ENCODE results near the gene DERL2.
A peak's percentile ranks its signal among the peaks of the same experiment; 100 is the strongest.

Gene DERL2

DNA sequence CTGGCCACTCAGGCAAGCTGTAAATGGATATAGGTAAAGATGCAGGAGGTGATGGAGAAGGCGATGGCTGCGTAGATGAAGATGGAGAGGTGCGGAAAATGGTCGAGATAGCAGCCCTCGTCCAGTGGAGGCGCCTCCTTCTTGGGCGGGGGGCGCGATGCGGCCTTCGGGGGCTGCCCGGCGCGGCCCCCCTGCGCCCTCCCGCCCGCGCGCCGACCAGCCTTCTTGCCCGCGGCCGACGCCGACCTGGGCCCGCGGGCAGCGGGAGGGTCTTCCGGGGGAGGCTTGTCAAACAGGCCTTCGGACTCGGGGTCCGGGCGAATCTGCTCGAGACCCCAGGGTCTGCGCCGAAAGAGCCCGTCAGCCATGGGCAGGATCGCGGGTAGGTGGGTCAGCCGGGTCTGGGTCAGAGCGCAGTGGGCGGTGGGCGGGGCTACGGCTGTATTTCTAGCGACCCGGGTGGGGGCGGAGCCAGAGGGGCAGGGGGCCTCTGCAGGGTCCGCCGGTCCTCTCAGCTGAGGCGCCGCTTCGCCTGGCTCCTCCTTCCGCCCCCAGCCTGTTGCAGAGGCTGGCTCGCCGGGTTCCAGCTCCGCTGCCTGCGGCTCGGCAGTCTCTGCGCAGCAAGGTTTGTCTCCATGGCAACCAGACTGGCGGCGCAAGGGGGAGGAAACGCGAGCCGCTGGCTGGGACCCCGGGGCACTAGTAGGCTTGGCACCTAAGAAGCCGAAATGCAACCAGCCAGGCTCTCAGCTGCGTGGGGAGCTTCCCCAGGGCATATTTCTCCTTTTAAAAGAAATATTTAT lies 14.8 kb upstream of the DERL2 start:
- peak; percentile 95 for DNase-seq

GRCh38 chr17:5500247-5500588 lies 14.2 kb upstream of the DERL2 start:
- no peak for DNase-seq

GRCh38 chr17:5499476-5500231 lies 13.7 kb upstream of the DERL2 start:
- DNase-seq: peak; percentile 54

DNA sequence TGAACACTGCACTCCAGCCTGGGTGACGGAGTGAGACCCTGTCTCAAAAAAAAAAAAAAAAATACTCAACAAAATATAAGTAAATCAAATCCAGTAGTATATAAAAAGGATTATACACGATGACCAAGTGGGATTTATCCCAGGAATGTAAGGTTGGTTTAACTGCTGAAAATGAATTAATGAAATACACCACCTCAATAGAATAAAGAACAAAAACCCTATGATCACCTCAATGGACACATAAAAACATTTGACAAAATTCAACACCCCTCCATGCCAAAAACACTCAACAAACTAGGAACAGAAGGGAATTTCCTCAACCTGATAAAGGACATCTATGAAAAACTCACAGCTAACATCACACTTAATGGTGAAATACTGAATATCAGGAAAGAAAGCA lies 7.0 kb upstream of the DERL2 start:
- no peak for DNase-seq

DNA sequence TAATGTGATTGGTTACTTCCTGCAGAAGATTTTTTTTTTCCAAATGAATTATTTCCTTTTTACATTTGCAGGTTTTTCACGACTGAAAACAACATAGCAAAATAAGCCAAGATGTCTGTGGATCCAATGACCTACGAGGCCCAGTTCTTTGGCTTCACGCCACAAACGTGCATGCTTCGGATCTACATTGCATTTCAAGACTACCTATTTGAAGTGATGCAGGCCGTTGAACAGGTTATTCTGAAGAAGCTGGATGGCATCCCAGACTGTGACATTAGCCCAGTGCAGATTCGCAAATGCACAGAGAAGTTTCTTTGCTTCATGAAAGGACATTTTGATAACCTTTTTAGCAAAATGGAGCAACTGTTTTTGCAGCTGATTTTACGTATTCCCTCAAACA lies 2.8 kb upstream of the DERL2 start:
- no peak for DNase-seq

DNA sequence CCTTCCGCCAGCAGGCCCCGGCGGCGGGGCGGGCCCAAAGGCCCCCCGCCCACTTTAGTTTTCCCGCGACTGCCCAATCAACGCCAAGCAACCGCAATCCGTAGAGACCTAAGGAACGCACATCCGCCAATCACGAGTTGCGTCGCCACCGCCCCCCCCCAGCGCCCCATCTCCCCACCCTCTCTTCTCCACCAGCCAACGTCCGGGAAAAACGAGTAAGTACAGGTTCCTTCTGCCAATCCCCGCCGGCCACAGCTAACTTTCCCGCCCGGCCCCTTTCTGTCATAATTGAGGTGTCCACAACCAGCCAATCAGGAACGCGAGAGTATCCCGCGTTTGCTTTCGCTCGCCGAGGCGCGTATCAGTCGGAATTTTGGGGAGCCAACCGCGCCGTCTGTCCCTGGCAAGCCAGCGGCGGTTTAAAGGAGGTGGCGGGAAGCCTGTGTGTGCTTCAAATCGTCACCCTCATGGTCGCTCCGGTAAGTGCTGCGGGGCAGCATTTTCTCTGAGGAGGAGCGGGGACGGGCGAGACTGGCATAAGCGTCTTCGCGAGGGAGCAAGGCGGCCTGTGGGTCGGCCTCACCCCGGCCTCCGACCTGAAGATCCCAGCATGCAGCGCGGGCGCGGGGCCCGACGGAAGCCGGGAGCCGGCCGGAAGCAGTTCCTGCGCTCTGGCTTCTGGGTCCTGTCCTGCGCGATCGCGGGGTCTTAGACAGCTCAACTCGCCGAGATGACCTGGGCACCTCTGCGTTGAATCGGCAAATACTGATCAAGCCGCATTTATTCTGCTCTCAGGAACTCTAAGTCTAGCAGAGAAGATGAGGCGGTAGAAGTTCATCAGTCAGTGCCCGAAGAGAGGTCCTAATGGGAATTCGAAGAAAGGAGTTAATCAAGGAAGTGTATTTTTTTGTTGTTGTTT lies 487 bp upstream of the DERL2 start, which contains the start of gene MIS12:
Gene MIS12 (plus strand): TSS at position 361 of the 919 bp plus-strand sequence. CDS start 2,297 bp downstream, outside the sequence.
- DNase-seq: peak; percentile 98

GRCh38 chr17:5481451-5481850 lies 4.5 kb downstream of the DERL2 start:
- no peak for DNase-seq

DNA sequence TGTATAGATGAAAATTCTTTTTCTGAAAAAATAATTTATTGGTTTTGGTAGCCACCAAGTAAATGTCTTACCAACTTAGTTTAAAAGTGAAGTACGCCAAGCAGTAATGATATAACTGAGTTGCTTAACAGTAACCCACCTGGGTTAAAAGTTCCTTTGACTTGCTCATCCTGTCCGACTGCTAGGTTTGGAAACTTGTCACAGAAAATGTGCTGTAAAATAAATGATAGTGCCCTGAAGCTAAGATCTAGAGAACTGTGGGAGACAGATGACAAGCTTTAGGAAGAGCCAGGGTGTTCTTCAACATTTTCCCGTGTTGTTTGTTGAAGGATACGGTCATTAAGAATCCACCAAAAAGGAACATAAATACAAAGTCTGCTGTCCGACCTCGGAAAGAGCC lies 5.0 kb downstream of the DERL2 start:
- DNase-seq: no peak

- DNase-seq: no peak
Observed at GRCh38 chr17:5478992-5479391, 7.0 kb downstream of the DERL2 start.

GRCh38 chr17:5473906-5474305 lies 12.1 kb downstream of the DERL2 start:
- no peak for DNase-seq

DNA sequence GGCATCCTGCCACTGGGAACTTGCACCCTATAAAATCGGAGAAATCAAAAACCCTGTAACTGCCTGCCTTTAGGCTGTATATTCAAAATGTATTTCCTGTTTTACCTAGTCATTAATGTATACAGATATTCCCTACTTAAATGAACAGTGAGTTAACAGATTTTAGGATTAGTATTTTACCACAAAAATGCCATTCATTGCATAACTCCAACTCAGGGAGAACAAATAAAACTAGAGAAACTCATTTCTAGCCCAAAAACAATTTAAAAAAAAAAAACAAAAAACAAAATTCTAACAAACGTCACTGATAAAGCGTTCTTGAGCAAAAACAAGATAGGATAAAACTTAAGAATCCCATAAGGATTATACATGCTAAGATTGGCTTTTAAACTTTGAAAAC lies 13.5 kb downstream of the DERL2 start:
- no peak for DNase-seq

- peak; percentile 25 for DNase-seq
Observed at GRCh38 chr17:5468075-5468473, 17.9 kb downstream of the DERL2 start.

DNA sequence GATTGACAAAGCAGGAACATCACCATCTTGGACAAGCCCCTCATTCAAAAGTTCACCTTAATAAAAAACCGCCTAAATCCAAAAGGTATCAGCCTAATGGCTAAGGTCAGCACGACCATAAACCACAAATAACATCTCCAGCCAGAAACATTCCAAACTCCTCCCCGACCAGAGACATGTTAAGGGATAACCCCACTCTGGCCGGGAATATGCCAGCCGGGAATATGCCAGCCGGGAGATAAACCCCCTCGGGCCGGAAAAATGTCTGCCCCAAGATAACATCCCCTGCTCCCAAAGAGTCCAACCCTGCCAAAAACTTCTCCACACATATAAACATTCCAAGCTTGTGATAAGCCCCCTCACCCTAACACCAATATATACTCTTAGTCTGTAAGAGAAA lies 18.6 kb downstream of the DERL2 start:
- DNase-seq: peak; percentile 0

- DNase-seq: no peak
Observed at GRCh38 chr17:5466295-5466694, 19.7 kb downstream of the DERL2 start.

GRCh38 chr17:5464717-5465507 lies 21.1 kb downstream of the DERL2 start:
- no peak for DNase-seq

DNA sequence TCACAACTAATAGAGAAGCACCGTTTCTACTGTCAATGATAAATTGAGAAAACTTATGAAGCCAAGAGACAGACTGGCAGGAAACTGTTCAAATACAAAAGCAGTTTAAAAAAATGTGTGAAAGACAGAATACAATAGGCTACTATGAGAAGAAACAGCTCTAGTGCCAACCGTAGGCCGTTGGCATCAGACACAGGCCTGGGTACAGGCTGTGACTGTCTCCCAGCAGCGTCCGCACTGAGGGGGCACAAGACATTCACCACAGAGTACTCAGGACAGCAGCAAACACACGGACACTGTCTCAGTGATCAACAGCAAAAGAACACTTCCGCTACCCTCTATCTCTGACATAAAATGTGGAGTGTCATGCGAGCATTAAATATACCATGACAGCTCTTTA lies 39.2 kb downstream of the DERL2 start:
- DNase-seq: no peak

GRCh38 chr17:5444209-5444608 lies 41.8 kb downstream of the DERL2 start:
- DNase-seq: no peak

GRCh38 chr17:5443728-5444127 lies 42.2 kb downstream of the DERL2 start:
- DNase-seq: no peak

GRCh38 chr17:5439446-5439764 lies 46.6 kb downstream of the DERL2 start:
- no peak for DNase-seq

DNA sequence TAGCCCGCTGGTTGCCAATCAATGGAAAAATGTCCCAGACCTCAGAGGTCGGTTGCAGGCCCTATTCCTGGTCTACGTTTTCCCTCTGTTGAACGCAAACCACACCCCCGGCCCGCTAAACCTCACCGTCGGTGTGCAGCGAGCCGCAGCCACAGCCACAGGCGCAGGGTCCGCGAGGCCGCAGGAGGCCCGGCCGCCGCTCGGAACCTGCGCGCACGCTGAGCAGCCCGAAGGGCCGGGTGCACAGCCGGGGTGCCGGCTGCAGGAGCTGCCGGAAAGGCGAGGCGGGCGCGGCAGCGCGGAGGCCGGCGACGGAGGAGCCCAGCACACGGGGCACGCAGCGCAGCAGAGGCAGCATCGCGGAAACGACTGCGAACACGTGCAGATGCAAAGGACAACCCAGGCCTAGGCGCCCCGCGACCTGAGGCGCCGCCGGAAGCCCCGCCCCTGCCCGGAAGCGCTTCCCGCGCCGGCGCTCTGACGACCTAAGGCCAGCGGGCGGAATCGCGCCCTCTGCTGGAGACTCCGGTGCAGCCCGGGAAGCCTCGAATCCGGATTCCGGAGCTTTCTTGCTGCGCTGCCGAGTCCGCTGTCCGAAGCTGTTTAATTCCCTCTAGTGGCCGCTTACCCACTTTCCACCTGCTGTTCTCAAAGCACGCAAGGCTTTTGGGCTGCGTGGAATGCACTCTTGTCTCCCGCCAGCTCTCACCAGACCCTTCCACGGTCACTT lies 47.1 kb downstream of the DERL2 start, which contains the start of gene C1QBP:
Gene C1QBP (minus strand): TSS at position 440 of the 730 bp plus-strand sequence. CDS start 82 bp downstream, at position 358.
- peak; percentile 91 for DNase-seq

- no peak for DNase-seq
Observed at GRCh38 chr17:5437721-5438317, 48.2 kb downstream of the DERL2 start.
